Upper lobe of left lung (tissue), 6 donors: ENCODE measurements around the gene TMEM92. TPM values are rescaled to one million over a fixed set of nuclear protein-coding genes. Genes with fewer than 3 reads are reported as not detected.
A peak's percentile ranks its signal among the peaks of the same experiment; 100 is the strongest.
"Not testable (repeated sequence)": the region's sequence is repeated elsewhere in the genome, so short reads cannot be mapped to it uniquely, and the experiment has no call there.

Experiments
- ATAC-seq, 2 donors: fragments of 200-7000 bp; cut with Tn5 transposase; one replicate each; pipeline ENCODE4 v1.9.1; 2022; ENCODE audit warnings: mild to moderate bottlenecking in 2 of 2, moderate library complexity in 2 of 2; ENCODE audit not compliant: low FRiP score in 2 of 2
- DNase-seq, 2 donors: peaks; one replicate each; pipeline ENCODE4 v3.0.0-alpha.2; 2019 to 2020
- H3K27ac ChIP-seq, 4 donors: fragments of 200-600 bp; sonication (generic); one replicate each; pipeline ENCODE4 v1.5.1; 2016 to 2019
- H3K27me3 ChIP-seq, 4 donors: fragments of 200-600 bp; sonication (generic); one replicate each; pipeline ENCODE4 v1.5.1; 2017 to 2019
- H3K36me3 ChIP-seq, 4 donors: fragments of 200-600 bp; sonication (generic); one replicate each; pipeline ENCODE4 v1.5.1; 2016 to 2019
- H3K4me1 ChIP-seq, 4 donors: fragments of 200-600 bp; sonication (generic); one replicate each; pipeline ENCODE4 v1.5.1; 2018 to 2019
- H3K4me3 ChIP-seq, 4 donors: fragments of 200-600 bp; sonication (generic); one replicate each; pipeline ENCODE4 v1.5.1; 2017 to 2019; ENCODE audit warnings: mild to moderate bottlenecking in 2 of 4, moderate library complexity in 1 of 4
- H3K9me3 ChIP-seq, 4 donors: fragments of 200-600 bp; sonication (generic); one replicate each; pipeline ENCODE4 v1.5.1; 2018 to 2019
- CTCF ChIP-seq, 6 experiments: fragments of 450-650 bp in 4 of 6; fragments of 200-600 bp in 2 of 6; sonication (generic) in 2 of 6; IDR thresholded peaks; one replicate each; pipeline ENCODE4 v1.5.1; 2016 to 2019; ENCODE audit warnings: antibody characterized with exemption in 6 of 6
- EP300 ChIP-seq, 4 donors: sonication (generic); formaldehyde crosslinking; IDR thresholded peaks; one replicate each; pipeline ENCODE4 v1.5.1; 2017; ENCODE audit warnings: antibody characterized with exemption in 4 of 4, control low read depth in 2 of 4
- POLR2A ChIP-seq, 4 donors: fragments of 450-650 bp; IDR thresholded peaks; one replicate each; pipeline ENCODE4 v1.5.1; 2016 to 2017; ENCODE audit warnings: antibody characterized with exemption in 4 of 4, mild to moderate bottlenecking in 2 of 4
- POLR2AphosphoS5 ChIP-seq, 2 donors: sonication (generic); formaldehyde crosslinking; IDR thresholded peaks; one replicate each; pipeline ENCODE4 v1.5.1; 2017; ENCODE audit warnings: antibody characterized with exemption in 2 of 2
- WGBS, 2 donors: methylation state at CpG; one replicate each; pipeline ENCODE4 v1.1.5; 2017 to 2018; 5-methylcytosine and 5-hydroxymethylcytosine counted together
- total RNA-seq, 6 donors: library from RNA; depleted of rRNA in 4 of 6; stranded (reverse); fragments of >200 nt in 4 of 6; gene quantifications; one replicate each; pipeline versions ENCODE4 v1.1.0 to v1.2.1, GENCODE V29; 2016 to 2021
- donor health status: DM: no; HTN: no; CAD: no; lungs with moderate emphysema.
- donor health status: DM: no; HTN: yes; CAD: no; lungs with severe emphysema.

Gene TMEM92
- total RNA-seq, 6 donors from 2014 or later: 1.3 to 15.7 (median 3.8) TPM

DNA sequence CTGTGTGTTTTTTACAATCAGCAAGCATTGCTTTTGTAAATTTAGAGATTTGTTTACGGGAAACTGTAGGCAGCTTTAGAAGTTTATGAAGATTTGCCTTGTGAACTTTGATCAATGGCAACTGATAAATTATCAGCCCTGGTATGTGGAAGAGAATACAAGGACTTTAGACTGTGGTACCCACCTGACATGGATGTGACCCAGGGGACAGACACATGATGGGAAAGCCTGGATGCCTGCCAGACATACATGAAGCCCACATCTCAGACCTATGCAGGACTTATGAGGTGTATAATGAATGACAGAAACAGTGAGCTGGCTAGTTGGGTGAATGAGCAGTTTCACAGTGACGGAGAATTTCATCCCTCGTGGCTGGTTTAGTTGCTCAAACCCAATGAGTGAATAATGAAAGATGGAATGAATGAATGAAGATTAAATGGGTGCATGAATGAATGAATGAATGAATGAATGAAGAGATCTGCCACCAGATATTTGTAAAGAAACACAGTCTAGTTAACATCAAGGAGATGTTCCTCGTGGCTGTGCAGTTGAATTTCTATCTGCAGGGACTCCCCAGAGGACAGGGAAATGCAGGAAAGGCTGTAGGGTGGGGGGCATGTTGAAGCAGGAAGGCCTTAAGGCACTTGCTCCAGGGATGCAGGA, 7.6 kb downstream of the TMEM92 start:
- 87 to 89% methylated on average over 4 of the region's 4 CpGs for WGBS, 2 donors
- Histone ChIP-seq H3K36me3 (no peaks in the 10 kb centered on the region), H3K27ac (no peak overlapping the region), H3K9me3 (no peaks in the 10 kb centered on the region), H3K4me3 (no peak overlapping the region), H3K27me3 (no peaks in the 10 kb centered on the region), H3K4me1 (peaks cover 0 to 47% (median 8%) of the 10 kb centered on the region in 4 donors)
- no peak for TF ChIP-seq POLR2AphosphoS5 (IDR thresholded peaks at IDR 0.05)
- TF ChIP-seq POLR2A (IDR thresholded peaks at IDR 0.05): no peak
- TF ChIP-seq CTCF (IDR thresholded peaks at IDR 0.05): no peak
- no peak for TF ChIP-seq EP300 (IDR thresholded peaks at IDR 0.05)
- DNase-seq: no peak
- ATAC-seq: no peak

GRCh38 chr17:50283246-50283645, 9.0 kb downstream of the TMEM92 start:
- H3K27ac ChIP-seq: peak overlapping the region in 1 of 4 donors; percentile 10
- no peaks in the 10 kb centered on the region for H3K27me3 ChIP-seq
- DNase-seq (peak in 1 of 2 donors; percentile 61), ATAC-seq (no peak)
- H3K4me1 ChIP-seq: peaks cover 5 to 39% (median 9%) of the 10 kb centered on the region in 4 donors
- WGBS, 2 donors: 62 to 82% methylated on average over 10 of the region's 10 CpGs
- H3K36me3 ChIP-seq: no peaks in the 10 kb centered on the region
- no peak overlapping the region for H3K4me3 ChIP-seq
- TF ChIP-seq CTCF (IDR thresholded peaks at IDR 0.05): no peak
- no peak for TF ChIP-seq POLR2A (IDR thresholded peaks at IDR 0.05)
- no peak for TF ChIP-seq EP300 (IDR thresholded peaks at IDR 0.05)
- TF ChIP-seq POLR2AphosphoS5 (IDR thresholded peaks at IDR 0.05): no peak
- H3K9me3 ChIP-seq: no peaks in the 10 kb centered on the region

DNA sequence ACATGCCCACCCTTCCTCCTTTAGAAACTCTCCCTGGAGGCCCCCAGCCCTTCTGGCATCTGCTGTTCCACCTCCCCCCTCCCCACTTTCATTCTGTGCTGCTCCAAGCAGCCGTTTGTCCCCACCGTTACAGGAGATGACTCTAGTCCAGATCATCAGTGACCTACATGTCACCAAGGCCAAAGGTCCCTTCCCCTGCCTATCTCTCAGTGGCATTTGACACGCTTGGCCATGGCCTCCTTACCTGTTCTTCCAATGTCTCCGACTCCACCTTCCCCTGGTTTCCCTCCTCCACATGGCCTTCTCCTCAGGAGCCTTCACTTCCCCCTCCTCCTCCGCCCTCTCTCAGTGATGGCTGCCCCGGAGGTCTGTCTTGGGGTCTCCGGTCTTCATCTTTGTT, 9.4 kb downstream of the TMEM92 start:
- no peak for ATAC-seq
- 86 to 90% methylated on average over 7 of the region's 7 CpGs for WGBS, 2 donors
- TF ChIP-seq POLR2A (IDR thresholded peaks at IDR 0.05): no peak
- TF ChIP-seq CTCF (IDR thresholded peaks at IDR 0.05): no peak
- no peak for TF ChIP-seq POLR2AphosphoS5 (IDR thresholded peaks at IDR 0.05)
- TF ChIP-seq EP300 (IDR thresholded peaks at IDR 0.05): no peak

DNA sequence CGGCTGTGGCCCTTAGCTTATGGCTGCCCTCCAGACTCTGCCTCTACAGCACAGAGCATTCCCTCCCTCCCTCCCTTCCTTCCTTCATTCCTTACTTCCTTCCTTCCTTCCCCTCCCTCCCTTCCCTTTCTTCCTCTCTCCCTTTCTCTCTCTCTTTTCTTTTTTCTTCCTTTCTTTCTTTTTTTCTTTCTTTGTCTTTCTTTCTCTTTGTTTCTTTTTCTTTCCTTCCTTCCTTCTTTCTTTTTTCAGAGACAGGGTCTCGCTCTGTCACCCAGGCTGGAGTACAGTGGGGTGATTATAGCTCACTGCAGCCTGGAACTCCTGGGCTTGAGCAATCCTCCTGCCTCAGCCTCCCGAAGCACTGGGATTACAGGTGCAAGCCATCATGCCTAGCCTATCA, 11.7 kb downstream of the TMEM92 start:
- Histone ChIP-seq H3K36me3 (no peaks in the 10 kb centered on the region), H3K4me1 (peaks cover 20 to 55% (median 29%) of the 10 kb centered on the region in 4 donors), H3K27me3 (no peaks in the 10 kb centered on the region), H3K9me3 (no peaks in the 10 kb centered on the region), H3K4me3 (no peak overlapping the region), H3K27ac (no peak overlapping the region)
- TF ChIP-seq POLR2AphosphoS5 (IDR thresholded peaks at IDR 0.05) (no peak), POLR2A (IDR thresholded peaks at IDR 0.05) (no peak), CTCF (IDR thresholded peaks at IDR 0.05) (no peak), EP300 (IDR thresholded peaks at IDR 0.05) (no peak)
- DNase-seq (no peak), ATAC-seq (no peak)
- 56 to 66% methylated on average over 3 of the region's 3 CpGs for WGBS, 2 donors

More for the DNA sequence above, 9.4 kb downstream of the TMEM92 start:
- Histone ChIP-seq H3K4me3 (no peak overlapping the region), H3K36me3 (no peaks in the 10 kb centered on the region), H3K9me3 (no peaks in the 10 kb centered on the region), H3K4me1 (peaks cover 7 to 44% (median 11%) of the 10 kb centered on the region in 4 donors), H3K27me3 (no peaks in the 10 kb centered on the region), H3K27ac (peak overlapping the region in 1 of 4 donors; percentile 10)
- no peak for DNase-seq

GRCh38 chr17:50287302-50287701, 13.0 kb downstream of the TMEM92 start:
- peak overlapping the region in 1 of 4 donors; percentile 89 for H3K27ac ChIP-seq
- 61 to 70% methylated on average over 5 to 7 of the region's 7 CpGs for WGBS, 2 donors
- not testable (repeated sequence) for ATAC-seq, H3K4me3 ChIP-seq, H3K9me3 ChIP-seq, H3K27me3 ChIP-seq, H3K36me3 ChIP-seq
- peaks cover 18 to 55% (median 30%) of the 10 kb centered on the region in 4 donors for H3K4me1 ChIP-seq
- TF ChIP-seq POLR2AphosphoS5 (IDR thresholded peaks at IDR 0.05): peak in 1 of 2 donors; percentile 21
- peak in 1 of 2 donors; percentile 84 for DNase-seq
